ENCODE data around the gene CUEDC2.

Gene CUEDC2

GRCh38 chr10:102395400-102396316 lies 36.7 kb downstream of the CUEDC2 start, which contains the start of gene NFKB2:
TSS of gene NFKB2 (plus strand) at chr10:102395705. CDS start at chr10:102395960, 255 bp downstream.
- DNase-seq, result peak; percentile 94

GRCh38 chr10:102394801-102395399 lies 37.5 kb downstream of the CUEDC2 start:
- DNase-seq, result peak; percentile 70

- peak; percentile 98 for DNase-seq
Observed at GRCh38 chr10:102394079-102394800, 38.1 kb downstream of the CUEDC2 start.

GRCh38 chr10:102393411-102394078 lies 38.8 kb downstream of the CUEDC2 start:
- no peak for DNase-seq

GRCh38 chr10:102392306-102392705 lies 40.1 kb downstream of the CUEDC2 start:
- DNase-seq, result no peak

- no peak for DNase-seq
Observed at GRCh38 chr10:102389894-102390293, 42.5 kb downstream of the CUEDC2 start.

GRCh38 chr10:102384606-102385429 lies 47.6 kb downstream of the CUEDC2 start:
- no peak for DNase-seq

GRCh38 chr10:102384053-102384452 lies 48.3 kb downstream of the CUEDC2 start:
- no peak for DNase-seq

GRCh38 chr10:102382871-102383270 lies 49.5 kb downstream of the CUEDC2 start:
- DNase-seq, result no peak

GRCh38 chr10:102381983-102382382 lies 50.4 kb downstream of the CUEDC2 start:
- DNase-seq, result no peak

- no peak for DNase-seq
Observed at GRCh38 chr10:102379383-102379782, 53.0 kb downstream of the CUEDC2 start.

- no peak for DNase-seq
Observed at GRCh38 chr10:102376901-102377300, 55.5 kb downstream of the CUEDC2 start.

- DNase-seq, result no peak
Observed at GRCh38 chr10:102375867-102376266, 56.5 kb downstream of the CUEDC2 start.

- no peak for DNase-seq
Observed at GRCh38 chr10:102375250-102375649, 57.1 kb downstream of the CUEDC2 start.
